Hematopoietic multipotent progenitor cell treated with erythropoietin and hydrocortisone succinate and interleukin-3 and kit ligand, for 4 days (in vitro differentiated cells): ENCODE data around the gene KCNMA1.
A peak's percentile ranks its signal among the peaks of the same experiment; 100 is the strongest.

Experiments
- DNase-seq: peaks from one replicate; pipeline ENCODE4 v3.0.0-alpha.2; 2015

The KCNMA1 gene

GRCh38 chr10:77226452-77226851, 411.2 kb downstream of the KCNMA1 start:
- no peak for DNase-seq

DNA sequence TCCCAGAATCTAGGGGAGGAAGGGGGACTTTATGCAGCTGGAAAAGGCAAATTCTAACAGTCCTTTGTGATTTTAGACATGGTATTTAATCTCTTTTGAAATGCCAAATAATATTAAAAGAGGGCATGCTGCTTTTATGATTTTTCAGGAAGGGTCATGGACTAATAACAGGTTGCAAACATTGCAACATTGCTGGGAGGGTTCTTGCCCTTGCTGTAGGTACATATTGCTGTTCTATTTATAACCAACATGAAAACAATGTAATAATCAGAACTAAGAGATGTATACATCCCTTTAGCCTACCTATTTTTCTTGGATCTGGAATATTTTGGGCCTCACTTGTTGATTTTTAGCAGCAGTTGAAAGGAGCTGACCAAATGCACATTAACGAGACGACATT, 411.6 kb downstream of the KCNMA1 start:
- DNase-seq: no peak

- peak; percentile 69 for DNase-seq
Measured at GRCh38 chr10:77223526-77224460, 413.8 kb downstream of the KCNMA1 start.

DNA sequence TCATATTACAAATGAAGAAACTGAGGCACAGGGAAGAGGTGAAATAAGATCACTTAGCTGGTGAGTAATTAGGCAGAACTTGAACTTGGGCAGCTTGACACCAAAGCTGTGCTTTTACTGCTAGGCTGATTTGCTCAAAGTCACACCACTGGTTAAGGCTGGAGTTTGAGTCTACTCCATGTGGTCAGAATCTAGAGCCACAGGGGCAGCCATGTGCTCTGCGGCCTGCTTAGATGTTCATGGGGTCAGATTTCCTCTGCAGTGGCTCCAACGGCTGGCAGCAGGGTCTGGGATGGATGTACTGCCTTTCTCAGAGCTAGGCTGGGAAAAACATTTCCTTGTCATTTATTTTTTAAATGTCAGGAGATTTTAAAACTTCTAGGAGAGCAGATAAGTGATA, 417.5 kb downstream of the KCNMA1 start:
- no peak for DNase-seq

GRCh38 chr10:77219046-77219445, 418.6 kb downstream of the KCNMA1 start:
- no peak for DNase-seq

DNA sequence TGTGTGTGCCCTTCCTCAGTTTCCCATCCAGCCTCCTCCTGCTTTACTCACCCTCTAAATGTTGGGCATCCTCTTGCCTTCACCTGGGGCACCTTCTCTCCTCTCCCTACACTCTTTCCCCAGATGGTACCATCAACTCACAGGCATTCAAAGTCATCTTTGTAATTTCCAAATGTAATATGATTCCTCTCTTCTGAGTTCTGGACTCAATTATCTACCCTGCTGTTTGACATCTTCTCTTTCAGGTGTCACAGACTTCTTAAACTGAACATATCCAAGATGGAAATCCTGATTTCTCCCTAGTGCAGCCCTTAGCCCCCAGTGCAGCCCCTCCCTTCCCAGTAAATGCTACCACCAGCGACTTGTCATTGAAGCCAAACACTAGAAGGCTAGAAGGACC, 422.8 kb downstream of the KCNMA1 start:
- no peak for DNase-seq

- DNase-seq: no peak
Measured at GRCh38 chr10:77212632-77213031, 425.0 kb downstream of the KCNMA1 start.

DNA sequence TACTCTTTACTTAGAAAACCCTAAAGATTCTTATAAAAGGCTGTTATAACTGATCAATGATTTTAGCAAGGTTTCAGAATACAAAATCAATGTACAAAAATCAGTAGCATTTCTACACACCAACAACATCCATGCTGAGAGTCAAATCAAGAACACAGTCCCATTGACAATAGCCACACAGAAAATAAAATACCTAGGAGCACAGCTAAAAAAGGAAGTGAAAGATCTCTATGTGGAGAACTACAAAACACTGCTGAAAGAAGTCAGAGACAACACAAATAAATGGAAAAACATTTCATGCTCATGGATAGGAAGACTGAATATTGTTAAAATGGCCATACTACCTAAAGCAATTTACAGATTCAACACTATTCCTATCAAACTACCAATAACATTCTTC, 427.0 kb downstream of the KCNMA1 start:
- DNase-seq: no peak

DNA sequence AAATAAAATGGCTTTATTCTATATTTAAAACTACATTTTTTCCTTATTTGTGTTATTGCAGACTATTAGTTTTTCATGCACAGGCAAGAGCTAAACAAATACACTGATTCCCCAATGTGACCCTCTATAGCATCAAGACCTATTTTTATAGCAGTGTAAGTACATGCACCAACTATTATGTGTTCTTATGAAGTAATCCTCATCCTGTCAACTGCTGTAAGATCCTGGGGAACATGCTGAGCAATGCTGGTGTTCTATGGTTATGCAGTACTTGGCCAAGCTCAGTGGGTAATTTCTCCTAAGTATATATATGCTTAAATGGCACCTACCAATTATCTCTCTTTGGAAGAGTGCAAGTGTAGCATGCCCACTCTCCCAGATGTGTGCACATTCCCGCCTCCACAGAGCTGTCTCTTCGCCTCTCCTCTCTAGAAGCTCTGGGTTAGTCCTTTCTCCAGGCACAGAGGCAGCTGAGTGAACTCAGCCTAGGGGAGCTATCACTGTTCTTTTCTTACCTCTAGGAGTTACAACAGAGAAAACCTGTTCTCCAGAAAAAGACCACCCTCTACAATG, 428.8 kb downstream of the KCNMA1 start:
- DNase-seq: no peak

DNA sequence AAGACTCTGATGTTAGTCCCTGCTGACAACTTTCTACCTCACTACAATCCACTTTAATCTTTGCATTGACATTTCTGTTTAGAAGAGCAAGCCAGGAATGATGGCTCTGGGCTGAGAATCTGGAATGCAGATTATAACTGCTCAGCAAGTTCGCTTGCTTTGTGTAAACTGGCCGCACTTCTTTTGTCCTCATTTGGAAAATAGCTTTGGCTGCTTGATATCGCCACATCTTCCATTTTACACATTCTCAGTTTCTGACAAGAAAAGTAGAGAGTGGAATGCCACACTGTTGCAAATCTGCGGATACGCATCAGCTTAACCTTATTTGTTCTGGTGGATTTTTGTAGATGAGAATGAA, 429.8 kb downstream of the KCNMA1 start:
- no peak for DNase-seq

DNA sequence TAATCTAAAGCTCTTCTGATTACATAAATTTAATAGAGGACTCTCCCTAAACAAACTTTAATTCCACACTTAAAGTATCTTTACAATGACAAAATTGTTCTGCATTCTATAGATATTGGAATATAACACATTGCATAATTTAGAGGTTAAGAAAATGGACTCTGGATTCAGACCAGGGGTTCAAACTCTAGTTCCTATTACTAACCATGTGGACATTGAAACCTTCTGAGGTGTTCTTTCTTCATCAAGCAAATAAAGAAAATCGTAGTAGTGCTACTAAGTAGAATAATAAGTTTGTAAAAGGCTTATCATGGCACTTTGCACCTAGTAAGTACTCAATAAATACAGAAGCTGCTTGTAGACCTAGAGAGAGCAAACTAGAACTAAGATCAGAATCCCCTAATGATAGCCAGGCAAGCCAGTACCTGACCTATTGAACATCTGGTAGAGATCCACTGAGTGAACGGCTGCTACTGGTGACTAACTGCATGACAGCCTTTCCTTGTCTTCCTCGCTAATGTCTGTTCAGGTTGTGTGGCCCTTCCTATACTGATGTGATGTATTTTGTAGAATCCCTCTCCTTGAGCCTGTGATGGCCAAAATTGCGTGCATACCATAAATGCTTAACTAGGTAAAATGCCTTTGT, 430.3 kb downstream of the KCNMA1 start:
- no peak for DNase-seq

DNA sequence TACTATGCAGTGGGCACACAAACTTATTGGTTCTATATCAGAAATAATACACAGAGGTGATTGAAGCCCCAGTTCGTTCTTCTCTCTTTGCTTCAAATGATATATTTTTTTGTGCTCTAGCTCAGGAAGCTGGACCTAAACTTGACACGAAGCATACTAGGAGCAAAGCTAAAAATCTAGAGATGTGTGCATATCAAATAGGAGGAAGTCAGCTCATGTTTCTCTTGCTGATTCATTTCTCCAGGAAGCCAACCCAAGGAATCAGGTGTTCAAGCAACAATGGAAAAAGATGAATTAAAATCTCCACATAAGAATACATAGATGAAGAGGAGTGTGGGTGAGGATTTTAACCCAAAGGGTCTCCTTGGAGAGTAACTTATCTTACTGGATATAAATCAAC, 432.5 kb downstream of the KCNMA1 start:
- no peak for DNase-seq

DNA sequence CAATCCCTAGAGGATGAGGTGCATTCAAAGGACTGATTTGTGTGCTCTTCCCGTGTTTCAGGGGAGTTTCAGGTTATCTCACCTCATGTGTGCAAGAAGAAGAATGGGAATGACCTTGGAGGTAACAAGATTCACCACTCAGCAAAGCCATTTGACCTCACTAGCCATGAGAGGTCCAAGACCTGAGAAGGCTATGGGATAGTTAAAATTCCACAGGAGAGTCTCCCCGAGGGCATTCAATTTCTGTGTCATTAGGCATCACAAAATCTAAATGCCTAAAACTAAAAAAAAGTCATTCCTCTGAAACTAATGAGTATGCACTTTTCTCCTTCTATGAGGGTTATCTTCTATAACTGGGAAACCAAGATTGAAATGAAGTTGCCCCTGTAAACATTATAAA, 433.4 kb downstream of the KCNMA1 start:
- DNase-seq: no peak

DNA sequence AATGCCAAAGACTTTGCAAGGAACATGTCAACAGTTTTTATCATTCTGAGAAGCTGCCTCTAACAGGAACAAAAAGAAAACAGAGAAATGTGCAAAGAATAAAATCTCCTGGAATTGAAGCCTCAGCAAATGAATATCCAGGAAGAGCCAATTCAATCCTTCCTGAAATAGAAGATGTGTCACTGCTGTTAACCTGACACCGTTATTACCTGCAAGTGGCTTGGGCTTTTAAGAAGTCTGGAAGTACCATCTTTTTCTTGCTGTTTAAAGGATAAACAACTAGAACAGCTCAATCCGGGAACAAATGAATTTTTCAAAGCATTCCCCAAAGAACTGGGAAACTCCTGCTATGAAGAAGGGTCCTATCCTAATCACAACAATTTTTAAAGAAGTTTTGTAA, 434.8 kb downstream of the KCNMA1 start:
- DNase-seq: no peak

DNA sequence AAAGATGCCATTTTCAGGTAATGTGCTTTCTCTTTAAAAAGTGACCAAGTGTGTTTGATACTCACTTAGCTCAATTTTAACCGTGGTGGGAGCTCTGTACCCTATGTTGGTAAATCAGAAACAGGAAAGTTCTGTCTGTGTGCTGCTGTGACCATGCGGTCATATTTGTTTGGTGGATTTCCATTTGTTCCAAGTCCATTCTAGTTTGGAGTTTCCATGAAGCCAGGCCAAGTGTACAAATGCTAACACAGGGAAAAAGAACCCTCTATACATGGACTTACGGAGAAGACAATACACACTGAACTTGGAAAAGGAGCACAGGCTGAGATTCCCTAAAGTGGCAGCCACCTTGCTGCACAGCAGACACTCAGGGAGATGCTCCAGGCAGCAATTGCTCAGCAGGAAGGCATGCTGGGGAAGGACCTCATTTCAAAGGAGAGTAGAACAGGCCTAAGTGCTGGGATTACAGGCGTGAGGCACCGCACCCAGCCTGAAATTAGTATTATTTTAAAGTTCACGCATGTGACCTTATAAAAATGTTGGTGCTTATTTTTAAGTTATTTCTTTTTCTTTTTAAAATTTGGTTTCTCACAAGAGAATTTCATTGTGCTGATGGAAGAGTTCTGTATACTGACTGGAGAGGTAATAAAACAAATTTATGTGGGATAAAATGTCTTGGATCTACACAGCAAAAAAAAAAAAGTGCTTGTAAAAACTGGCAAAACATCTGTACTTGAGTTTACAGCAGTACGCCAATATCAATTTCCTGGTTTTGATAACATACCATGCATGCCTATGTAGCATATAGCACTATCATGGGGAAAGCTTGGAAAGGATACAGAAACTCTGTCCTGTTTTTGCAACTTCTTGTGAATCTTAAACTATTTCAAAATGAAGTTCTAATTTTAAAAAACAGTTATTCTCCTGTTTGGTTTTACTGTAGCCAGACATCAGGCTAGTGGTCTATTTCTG, 436.2 kb downstream of the KCNMA1 start:
- DNase-seq: no peak

- no peak for DNase-seq
Measured at GRCh38 chr10:77197544-77197943, 440.1 kb downstream of the KCNMA1 start.

DNA sequence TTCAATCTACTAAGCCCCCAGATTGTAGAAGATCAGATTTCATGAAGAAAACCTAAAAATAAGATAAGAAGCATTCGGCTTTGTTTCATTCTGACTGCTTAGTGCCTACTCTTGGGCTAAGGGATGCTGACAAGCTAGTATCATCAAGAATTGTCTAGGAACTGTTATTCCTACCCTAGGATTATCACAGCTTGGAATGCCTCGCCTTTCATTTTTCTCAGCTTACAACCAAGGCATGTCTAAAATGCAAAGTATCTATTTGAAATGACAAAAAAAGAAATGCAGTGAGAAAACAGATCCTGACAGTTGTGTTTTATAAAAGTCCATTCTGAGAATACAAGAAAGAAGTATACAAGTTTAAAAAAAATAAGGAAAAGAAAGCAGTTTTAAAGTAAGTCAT, 441.0 kb downstream of the KCNMA1 start:
- no peak for DNase-seq

GRCh38 chr10:77195101-77195500, 442.5 kb downstream of the KCNMA1 start:
- DNase-seq: no peak

DNA sequence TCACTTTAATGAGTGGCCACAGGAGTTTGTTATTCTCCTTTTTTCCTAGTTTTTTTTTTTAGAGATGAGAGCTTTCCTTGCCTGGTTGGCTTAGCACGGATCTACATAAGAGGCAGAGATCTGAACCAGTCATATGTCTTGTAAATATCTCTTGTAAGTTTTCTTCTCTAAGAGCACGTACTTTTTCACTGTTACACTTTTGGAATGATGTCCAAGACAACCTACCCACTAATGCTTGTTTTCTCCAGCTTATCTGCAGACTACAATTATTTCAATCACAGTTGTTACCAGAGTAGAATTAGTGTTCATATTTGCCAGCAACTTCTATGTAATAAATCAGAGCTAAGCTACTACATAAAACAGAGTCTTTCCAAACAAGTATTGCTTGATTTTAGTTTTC, 444.6 kb downstream of the KCNMA1 start:
- no peak for DNase-seq

- no peak for DNase-seq
Measured at GRCh38 chr10:77192402-77192801, 445.2 kb downstream of the KCNMA1 start.

- DNase-seq: no peak
Measured at GRCh38 chr10:77191324-77192049, 446.1 kb downstream of the KCNMA1 start.

- peak; percentile 66 for DNase-seq
Measured at GRCh38 chr10:77190291-77190690, 447.3 kb downstream of the KCNMA1 start.
